Liver (tissue), 3 donors: ENCODE data around the gene ZNF260.

Experiments used
- ATF3 ChIP-seq: IDR thresholded peaks from 2 replicates; pipeline ENCODE4 v1.6.1; 2016; ENCODE audit warnings: antibody characterized with exemption
- EGR1 ChIP-seq, 2 donors: IDR thresholded peaks; 2 replicates each; pipeline ENCODE4 v1.6.1; 2016 to 2018; ENCODE audit warnings: antibody characterized with exemption in 2 of 2, low read depth in 2 of 2
- FOXA1 ChIP-seq: IDR thresholded peaks from 2 replicates; pipeline ENCODE4 v1.6.1; 2016; ENCODE audit warnings: antibody characterized with exemption
- GABPA ChIP-seq, 2 donors: IDR thresholded peaks in 1 of 2; conservative IDR thresholded peaks in 1 of 2; 2 replicates each; pipeline ENCODE4 v1.6.1; 2016; ENCODE audit warnings: antibody characterized with exemption in 2 of 2, mild to moderate bottlenecking in 1 of 2, moderate library complexity in 1 of 2
- HNF4A ChIP-seq, 2 donors: conservative IDR thresholded peaks; 2 replicates each; pipeline ENCODE4 v1.6.1; 2016; ENCODE audit warnings: antibody characterized with exemption in 2 of 2, mild to moderate bottlenecking in 2 of 2
- NR2F2 ChIP-seq: IDR thresholded peaks from 2 replicates; pipeline ENCODE4 v1.6.1; 2016; ENCODE audit warnings: antibody characterized with exemption
- RAD21 ChIP-seq, 2 donors: IDR thresholded peaks; 2 replicates each; pipeline ENCODE4 v1.6.1; 2016; ENCODE audit warnings: antibody characterized with exemption in 2 of 2, mild to moderate bottlenecking in 2 of 2
- RXRA ChIP-seq, 2 donors: IDR thresholded peaks; 2 replicates each; pipeline ENCODE4 v1.6.1; 2017 to 2018; ENCODE audit warnings: antibody characterized with exemption in 2 of 2, mild to moderate bottlenecking in 1 of 2
- TAF1 ChIP-seq: conservative IDR thresholded peaks from 2 replicates; pipeline ENCODE4 v1.6.1; 2016; ENCODE audit warnings: antibody characterized with exemption, mild to moderate bottlenecking
- YY1 ChIP-seq: IDR thresholded peaks from 2 replicates; pipeline ENCODE4 v1.6.1; 2016; ENCODE audit warnings: antibody characterized with exemption, mild to moderate bottlenecking
- TF ChIP-seq, protein P1 (sequence below): fragments of 150-350 bp; IDR thresholded peaks from 2 replicates; pipeline ENCODE4 v1.5.1; 2017; ENCODE audit warnings: improper control_type of control experiment, low read depth, low read length; ENCODE audit not compliant: missing input control
- TF ChIP-seq, protein P2 (sequence below): IDR thresholded peaks from 2 replicates; pipeline ENCODE4 v1.6.1; 2016; ENCODE audit warnings: antibody characterized with exemption
- donor health status: healthy.
- donor health status: healthy.

DNA sequence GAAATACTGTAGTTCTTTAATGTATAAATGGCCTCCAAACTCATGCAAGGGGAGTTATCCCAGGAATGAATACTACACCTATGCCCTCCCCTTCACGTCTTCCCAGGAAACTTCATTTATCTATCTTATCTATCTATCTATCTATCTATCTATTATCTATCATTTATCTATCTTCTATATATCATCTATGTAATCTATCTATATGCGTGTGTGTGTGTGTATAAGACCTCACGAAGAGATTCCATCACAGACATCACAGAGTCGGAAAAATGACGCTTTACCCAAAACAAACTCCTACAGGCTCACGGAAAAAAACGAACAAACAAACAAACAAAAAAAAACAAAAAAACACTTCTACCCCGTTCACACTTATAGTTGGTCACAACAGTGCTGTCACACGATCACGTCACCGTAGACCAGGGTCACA, 44.5 kb upstream of the ZNF260 start:
- TF ChIP-seq, protein P1, sequence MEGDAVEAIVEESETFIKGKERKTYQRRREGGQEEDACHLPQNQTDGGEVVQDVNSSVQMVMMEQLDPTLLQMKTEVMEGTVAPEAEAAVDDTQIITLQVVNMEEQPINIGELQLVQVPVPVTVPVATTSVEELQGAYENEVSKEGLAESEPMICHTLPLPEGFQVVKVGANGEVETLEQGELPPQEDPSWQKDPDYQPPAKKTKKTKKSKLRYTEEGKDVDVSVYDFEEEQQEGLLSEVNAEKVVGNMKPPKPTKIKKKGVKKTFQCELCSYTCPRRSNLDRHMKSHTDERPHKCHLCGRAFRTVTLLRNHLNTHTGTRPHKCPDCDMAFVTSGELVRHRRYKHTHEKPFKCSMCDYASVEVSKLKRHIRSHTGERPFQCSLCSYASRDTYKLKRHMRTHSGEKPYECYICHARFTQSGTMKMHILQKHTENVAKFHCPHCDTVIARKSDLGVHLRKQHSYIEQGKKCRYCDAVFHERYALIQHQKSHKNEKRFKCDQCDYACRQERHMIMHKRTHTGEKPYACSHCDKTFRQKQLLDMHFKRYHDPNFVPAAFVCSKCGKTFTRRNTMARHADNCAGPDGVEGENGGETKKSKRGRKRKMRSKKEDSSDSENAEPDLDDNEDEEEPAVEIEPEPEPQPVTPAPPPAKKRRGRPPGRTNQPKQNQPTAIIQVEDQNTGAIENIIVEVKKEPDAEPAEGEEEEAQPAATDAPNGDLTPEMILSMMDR: no peak
- TF ChIP-seq YY1 (no peak), RAD21 (IDR thresholded peaks at IDR 0.05) (no peak), ATF3 (no peak), TAF1 (no peak), RXRA (IDR thresholded peaks at IDR 0.05) (no peak), EGR1 (IDR thresholded peaks at IDR 0.05; ENCODE audit: low read depth in 2 of 2) (no peak), NR2F2 (no peak), FOXA1 (no peak), HNF4A (conservative IDR thresholded peaks at IDR 0.05) (no peak), GABPA (IDR thresholded peaks at IDR 0.05 in 1 of 2, conservative IDR thresholded peaks at IDR 0.05 in 1 of 2) (no peak)
- TF ChIP-seq, protein P2, sequence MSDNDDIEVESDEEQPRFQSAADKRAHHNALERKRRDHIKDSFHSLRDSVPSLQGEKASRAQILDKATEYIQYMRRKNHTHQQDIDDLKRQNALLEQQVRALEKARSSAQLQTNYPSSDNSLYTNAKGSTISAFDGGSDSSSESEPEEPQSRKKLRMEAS: no peak
